GM04504 (cell line): ENCODE data around the gene TNFRSF1A.
A peak's percentile ranks its signal among the peaks of the same experiment; 100 is the strongest.

ENCODE experiments used
- DNase-seq: peaks from one replicate; pipeline ENCODE4 v3.0.0-alpha.2; 2012; ENCODE audit warnings: low read depth

Gene TNFRSF1A

GRCh38 chr12:6374028-6374785, 32.3 kb upstream of the TNFRSF1A start:
- no peak for DNase-seq

- no peak for DNase-seq
Observed at GRCh38 chr12:6373022-6373787, 31.3 kb upstream of the TNFRSF1A start.

GRCh38 chr12:6372403-6373003, 30.6 kb upstream of the TNFRSF1A start:
- DNase-seq = peak; percentile 79

- DNase-seq = peak; percentile 32
Observed at GRCh38 chr12:6370994-6371754, 29.3 kb upstream of the TNFRSF1A start.

- DNase-seq = no peak
Observed at GRCh38 chr12:6370576-6370935, 28.7 kb upstream of the TNFRSF1A start.

- peak; percentile 10 for DNase-seq
Observed at GRCh38 chr12:6369916-6370575, 28.2 kb upstream of the TNFRSF1A start.

GRCh38 chr12:6368906-6369525, 27.1 kb upstream of the TNFRSF1A start:
- no peak for DNase-seq

- no peak for DNase-seq
Observed at GRCh38 chr12:6367969-6368892, 26.4 kb upstream of the TNFRSF1A start.

- DNase-seq = no peak
Observed at GRCh38 chr12:6367065-6367968, 25.4 kb upstream of the TNFRSF1A start.

GRCh38 chr12:6364044-6364374, 22.1 kb upstream of the TNFRSF1A start:
- no peak for DNase-seq

GRCh38 chr12:6363330-6364043, 21.6 kb upstream of the TNFRSF1A start:
- no peak for DNase-seq

- DNase-seq = no peak
Observed at GRCh38 chr12:6363010-6363329, 21.1 kb upstream of the TNFRSF1A start.

- DNase-seq = no peak
Observed at GRCh38 chr12:6362403-6362802, 20.5 kb upstream of the TNFRSF1A start.

- no peak for DNase-seq
Observed at GRCh38 chr12:6361834-6362233, 20.0 kb upstream of the TNFRSF1A start.

GRCh38 chr12:6360578-6361490, 19.0 kb upstream of the TNFRSF1A start:
- no peak for DNase-seq

- no peak for DNase-seq
Observed at GRCh38 chr12:6360080-6360571, 18.2 kb upstream of the TNFRSF1A start.

GRCh38 chr12:6358881-6359280, 17.0 kb upstream of the TNFRSF1A start:
- DNase-seq = no peak
